Cerebellar nuclear complex (tissue), 1 donor: ENCODE data around the gene SLITRK1.

ENCODE experiments used
- DNase-seq, 2 experiments: peaks; one replicate each; lab custom pipeline; 2025; lab: John Stamatoyannopoulos, UW

Gene SLITRK1, protein sequence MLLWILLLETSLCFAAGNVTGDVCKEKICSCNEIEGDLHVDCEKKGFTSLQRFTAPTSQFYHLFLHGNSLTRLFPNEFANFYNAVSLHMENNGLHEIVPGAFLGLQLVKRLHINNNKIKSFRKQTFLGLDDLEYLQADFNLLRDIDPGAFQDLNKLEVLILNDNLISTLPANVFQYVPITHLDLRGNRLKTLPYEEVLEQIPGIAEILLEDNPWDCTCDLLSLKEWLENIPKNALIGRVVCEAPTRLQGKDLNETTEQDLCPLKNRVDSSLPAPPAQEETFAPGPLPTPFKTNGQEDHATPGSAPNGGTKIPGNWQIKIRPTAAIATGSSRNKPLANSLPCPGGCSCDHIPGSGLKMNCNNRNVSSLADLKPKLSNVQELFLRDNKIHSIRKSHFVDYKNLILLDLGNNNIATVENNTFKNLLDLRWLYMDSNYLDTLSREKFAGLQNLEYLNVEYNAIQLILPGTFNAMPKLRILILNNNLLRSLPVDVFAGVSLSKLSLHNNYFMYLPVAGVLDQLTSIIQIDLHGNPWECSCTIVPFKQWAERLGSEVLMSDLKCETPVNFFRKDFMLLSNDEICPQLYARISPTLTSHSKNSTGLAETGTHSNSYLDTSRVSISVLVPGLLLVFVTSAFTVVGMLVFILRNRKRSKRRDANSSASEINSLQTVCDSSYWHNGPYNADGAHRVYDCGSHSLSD

DNA sequence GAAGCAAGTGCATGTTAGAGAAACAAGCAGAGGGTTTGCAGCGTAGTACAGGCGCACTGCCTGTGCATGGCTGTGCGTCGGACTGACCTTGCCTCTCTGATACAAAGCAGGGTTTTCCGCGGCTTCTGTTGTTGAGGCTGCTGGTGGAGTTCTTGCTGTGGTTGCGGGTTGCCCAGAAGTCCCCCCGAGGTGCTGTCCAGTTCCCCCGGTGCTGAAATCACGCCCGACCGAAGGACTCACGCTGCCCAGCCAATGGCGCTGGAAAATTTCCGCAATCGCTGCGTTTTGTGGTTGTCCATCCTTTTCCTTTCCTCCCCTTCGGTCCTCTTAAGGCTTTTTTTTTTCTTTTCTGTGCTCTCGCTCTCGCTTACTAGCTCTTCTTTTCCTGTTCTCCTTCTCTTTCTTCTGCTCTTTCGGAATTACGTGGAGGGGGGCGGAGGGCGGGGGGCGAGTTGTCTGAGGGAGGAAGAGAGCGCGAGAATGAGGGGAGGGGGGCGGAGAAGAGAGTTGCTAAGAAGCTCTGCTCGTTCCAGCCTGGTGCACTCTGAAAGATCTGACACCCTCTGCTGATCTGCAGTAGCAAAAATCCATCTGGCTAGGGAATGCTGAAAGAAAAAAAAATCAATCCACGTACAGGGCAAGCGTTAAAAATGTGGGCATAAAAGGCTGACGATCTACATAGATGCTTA, at the start of gene SLITRK1:
TSS of gene SLITRK1 (minus strand) at position 558 of the 689 bp plus-strand sequence. CDS start 967 bp downstream, outside the sequence.
- DNase-seq, result no peak

DNA sequence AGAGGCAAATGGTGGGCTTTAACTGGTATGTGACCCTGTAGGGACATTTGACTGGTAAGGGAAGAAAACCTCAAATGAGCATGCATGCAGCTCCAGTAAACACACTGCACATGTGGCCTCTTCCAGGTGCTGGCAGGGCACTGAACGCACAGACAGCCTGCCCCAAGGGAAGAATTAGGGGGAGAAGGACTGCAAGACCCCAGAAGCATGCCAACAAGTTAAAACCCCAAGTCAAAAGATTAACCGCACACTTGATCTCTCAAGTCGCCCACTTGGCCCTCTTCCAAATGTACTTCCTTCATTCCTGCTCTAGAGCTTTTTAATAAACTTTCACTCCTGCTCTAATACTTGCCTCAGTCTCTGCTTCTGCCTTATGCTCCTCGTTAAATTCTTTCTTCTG, 46.9 kb upstream of the SLITRK1 start:
- DNase-seq, result no peak

DNA sequence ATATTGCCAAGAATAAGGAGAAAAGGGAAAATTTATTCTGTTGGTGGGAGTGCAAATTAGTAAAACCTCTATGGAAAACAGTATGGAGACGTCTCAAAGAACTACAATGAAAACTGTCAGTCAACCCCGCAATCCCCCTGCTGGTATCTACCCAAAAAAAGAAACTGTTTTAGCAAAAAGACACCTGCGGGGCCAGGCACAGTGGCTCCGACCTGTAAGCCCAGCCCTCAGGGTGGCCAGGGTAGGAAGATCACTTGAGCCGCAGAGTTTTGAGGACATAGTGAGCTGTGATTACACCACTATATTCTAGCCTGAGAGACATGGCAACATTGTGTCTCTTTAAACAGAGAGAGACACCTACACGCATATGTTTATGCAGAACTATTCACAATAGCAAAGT, 37.5 kb upstream of the SLITRK1 start:
- no peak for DNase-seq

DNA sequence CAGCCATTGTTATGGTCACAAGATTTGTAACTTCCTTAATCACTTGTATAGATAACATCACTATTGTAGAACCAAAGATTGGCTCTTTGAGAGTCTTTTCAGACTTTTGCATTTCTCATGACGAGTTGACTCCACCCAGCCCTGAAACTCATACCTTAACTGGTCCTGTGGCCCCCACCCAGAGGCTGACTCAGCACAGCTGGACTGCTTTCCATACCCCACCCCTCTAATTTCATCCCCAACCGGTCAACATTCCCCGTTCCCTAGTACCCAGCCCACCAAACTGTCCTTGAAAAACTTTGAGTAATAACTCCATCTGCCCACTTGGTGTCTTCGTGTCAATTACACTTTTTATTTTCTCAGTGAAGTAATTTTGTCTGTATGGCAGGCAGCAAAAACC, 32.1 kb upstream of the SLITRK1 start:
- no peak for DNase-seq

DNA sequence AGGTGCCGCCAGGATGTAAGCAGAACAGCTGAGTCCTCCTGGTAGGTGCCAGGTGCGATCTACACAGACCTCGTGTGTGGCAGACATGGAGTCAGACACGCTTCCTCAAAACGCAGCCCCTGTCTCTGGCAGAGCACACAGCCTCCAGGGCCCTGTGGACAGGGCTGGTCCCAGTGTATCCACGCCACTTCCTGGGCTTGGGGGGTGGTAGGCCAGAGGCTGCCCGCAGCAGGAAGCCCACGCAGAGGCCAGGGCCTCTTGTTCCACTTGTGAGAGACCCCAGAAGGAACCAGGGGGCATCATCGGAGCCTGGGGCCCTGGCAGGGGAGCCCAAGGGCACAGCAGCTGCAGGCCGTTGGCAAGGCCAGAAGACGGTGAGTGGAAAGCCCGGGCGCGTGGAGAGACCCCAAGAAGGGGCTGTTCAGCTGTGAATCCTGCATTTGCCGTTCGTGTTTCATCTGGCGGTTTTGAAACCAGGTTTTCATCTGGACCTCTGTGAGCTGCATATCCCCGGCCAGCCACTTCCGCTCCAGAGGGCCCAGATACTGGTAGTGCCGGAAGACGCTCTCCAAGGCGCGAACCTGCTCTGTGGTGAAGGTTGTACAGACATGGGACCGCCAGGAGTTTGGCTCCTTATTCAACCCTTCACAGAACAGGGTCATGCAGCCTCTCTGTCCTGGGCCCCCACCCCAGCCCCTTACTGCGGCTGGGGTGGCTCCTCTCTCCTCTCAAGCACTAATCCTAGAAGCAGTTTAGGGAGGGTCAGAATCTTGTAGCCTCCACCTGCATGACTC, 25.1 kb upstream of the SLITRK1 start:
- no peak for DNase-seq

DNA sequence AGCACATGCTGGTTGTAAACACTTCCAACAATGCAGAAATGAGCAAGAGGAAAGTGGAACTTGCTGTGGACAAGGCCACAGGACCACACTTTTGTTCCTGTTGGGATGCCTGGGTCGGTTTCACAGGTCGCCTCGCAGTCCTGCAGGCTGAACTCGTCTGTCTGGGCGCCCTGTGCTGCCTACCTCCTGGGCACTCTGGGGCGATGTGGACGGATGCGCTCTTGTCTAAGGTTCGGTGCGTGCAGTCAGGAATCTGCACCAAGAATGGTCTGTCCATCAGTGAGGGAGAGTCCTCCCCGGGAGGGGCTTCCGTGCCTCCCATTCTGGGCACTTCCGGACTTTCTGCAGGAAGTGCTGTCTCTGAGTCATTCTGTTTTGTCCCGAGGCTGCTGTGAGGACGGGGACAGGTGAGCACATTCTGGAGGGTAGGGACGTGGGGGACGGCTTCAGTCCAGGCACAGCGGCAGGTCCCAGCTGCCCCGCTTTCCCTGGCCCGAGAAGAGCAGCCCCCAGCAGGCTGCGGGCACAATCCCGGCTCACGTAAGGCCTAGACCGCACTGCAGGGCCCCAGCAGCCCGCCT, 24.1 kb upstream of the SLITRK1 start:
- no peak for DNase-seq

DNA sequence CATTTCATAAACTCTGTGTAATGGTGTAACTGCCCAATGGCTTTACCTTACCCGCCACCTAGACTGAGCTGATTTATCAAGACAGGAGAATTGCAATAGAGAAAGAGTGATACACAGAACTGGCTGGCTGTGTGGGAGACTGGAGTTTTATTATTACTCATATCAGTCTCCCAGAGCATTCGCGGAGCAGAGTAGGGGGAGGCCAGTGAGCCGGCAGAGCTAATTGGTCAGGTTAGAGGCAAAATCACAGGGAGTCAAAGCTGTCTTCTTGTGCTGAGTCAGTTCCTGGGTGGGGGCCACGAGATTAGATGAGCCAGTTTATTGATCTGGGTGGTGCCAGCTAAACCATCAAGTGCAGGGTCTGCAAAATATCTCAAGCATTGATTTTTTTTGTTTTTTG, 23.4 kb upstream of the SLITRK1 start:
- DNase-seq, result no peak

DNA sequence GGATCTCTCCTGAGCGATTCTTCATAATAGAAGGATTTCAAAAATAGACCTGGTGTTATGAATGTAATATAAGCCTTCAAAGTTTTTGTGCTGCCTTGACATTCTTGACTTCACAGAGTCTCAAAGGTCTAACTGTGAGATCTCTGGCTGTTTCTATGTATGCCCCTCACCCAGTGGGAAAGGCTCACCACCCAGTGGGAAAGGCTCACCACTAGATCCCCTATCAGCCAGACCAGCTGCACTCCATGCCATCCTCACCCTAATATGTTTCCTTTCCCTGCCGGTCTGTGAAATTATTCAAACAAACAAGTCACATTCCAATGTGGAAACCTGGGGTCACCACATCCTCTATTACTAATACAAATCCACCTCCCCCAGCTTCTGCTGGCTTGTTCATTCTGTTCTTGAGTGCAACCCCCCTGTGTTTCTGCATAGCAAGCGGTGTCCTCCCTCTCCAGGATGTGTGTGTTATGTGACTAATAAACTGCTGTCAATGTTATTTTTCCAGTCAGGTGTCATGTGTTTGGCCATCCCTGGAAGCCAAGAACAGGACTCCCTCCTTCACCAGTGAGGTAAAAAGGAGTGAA, 13.8 kb upstream of the SLITRK1 start:
- DNase-seq, result no peak

DNA sequence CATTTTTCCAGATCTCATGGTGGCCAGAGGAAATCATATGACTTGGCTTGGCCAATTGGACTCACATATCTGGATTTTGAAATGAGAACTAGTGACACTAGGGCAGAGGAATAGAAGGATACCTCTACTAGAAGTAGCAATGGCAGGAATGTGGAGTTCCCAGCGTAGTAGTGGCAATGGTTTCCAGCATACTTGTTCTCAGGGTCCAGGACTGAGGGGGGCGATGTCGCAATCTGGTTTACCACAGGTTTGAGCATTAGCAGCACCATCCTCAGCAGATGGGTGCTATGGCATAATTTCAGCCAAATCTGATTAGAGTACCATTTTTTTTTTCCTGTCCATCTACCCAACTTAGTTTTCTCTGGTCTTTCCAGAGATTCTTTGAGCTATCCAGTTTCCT, 8.1 kb upstream of the SLITRK1 start:
- no peak for DNase-seq

DNA sequence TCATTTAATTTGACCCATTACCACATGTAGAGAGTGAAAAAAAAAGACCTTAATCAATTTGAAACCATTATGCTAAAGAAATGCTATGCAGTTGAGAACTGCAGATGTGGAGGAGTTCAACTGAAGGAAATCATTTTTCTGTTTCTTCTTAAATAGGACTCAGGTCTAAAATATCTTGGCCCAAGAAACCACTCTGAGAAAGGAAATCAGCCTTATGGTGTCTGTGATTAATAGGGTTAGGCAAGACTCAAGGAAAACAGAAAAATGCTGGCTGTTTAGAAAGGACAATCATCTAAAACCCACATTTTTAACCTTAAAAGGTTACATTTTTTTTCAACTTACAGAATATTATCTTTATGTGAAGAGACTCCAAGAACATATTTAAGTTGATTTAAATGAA, 1.9 kb upstream of the SLITRK1 start:
- no peak for DNase-seq

DNA sequence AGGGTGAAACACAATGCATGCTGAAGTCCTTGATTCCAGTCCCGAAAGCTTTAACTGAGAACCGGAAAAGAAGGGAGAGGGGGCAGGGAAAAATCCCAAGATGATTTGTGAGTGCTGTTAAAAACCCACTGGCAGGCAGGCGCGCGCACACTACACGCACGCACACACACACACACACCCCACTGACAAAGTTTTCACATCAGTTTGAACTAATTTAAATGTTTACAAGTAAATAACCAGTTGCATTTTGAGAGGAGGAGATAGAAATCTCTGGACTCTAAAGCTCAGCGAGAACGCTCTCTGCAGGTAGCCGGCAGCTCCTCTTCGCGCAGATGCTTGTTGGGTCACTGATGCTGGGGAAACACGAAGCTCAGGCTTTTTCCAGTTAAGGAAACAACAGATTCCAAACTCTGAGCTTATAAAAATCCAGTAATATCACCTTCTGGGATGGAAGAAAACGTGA, 818 bp upstream of the SLITRK1 start:
- no peak for DNase-seq

DNA sequence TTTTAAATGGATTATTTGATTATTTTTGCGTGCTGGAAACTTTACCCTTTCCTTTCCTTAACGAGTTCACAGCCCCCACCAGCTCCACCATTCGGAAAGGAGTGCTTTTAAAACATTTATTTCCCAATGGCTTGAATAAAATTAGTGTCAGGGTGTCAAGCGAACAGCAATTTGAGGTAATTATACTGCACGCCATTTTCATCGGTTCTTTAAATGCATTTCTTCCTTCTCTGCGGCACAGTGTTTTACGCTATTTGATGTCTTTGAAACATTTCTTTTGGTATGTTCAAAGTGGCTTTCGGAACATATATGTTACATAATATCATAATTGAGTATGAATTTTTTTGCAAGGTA, 309 bp upstream of the SLITRK1 start:
- DNase-seq, result no peak

DNA sequence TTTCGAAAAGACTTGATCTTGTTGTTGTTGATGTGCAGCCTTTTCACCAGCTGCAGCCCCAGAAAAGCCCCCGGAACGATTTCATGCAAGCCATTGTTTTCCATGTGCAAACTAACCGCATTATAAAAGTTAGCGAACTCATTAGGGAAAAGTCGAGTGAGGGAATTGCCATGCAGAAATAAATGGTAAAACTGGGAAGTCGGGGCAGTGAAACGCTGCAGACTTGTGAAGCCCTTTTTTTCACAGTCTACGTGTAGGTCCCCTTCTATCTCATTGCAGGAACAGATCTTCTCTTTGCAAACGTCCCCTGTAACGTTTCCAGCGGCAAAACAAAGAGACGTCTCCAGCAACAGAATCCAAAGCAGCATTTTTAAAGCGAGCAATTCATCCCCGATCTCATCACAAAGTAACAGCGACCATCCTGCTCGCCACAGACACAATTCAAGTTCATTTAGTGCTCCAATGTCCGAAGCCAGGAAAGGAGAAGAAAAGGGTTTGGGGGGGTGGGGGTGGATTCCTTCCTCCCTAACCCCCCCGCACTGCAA, 1.1 kb downstream of the SLITRK1 start:
- DNase-seq, result no peak

DNA sequence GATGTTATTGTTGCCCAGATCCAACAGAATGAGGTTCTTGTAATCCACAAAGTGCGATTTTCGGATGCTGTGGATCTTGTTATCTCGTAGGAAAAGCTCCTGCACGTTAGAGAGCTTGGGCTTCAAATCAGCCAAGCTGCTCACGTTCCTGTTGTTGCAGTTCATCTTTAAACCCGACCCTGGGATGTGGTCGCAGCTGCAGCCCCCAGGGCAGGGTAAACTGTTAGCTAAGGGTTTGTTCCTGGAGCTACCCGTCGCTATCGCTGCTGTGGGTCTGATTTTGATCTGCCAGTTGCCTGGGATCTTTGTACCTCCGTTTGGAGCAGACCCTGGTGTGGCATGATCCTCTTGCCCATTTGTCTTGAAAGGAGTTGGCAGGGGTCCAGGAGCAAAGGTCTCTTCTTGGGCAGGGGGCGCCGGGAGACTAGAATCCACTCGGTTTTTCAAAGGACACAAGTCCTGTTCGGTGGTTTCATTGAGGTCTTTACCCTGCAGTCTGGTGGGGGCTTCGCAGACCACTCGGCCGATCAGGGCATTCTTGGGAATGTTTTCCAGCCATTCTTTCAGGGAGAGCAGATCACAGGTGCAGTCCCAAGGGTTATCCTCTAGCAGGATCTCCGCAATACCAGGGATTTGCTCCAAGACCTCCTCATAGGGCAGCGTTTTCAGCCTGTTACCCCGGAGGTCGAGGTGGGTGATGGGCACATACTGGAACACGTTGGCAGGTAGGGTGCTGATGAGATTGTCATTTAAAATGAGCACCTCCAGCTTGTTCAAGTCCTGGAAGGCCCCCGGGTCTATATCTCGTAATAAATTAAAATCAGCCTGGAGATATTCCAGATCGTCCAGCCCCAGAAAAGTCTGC, 1.8 kb downstream of the SLITRK1 start:
- no peak for DNase-seq

DNA sequence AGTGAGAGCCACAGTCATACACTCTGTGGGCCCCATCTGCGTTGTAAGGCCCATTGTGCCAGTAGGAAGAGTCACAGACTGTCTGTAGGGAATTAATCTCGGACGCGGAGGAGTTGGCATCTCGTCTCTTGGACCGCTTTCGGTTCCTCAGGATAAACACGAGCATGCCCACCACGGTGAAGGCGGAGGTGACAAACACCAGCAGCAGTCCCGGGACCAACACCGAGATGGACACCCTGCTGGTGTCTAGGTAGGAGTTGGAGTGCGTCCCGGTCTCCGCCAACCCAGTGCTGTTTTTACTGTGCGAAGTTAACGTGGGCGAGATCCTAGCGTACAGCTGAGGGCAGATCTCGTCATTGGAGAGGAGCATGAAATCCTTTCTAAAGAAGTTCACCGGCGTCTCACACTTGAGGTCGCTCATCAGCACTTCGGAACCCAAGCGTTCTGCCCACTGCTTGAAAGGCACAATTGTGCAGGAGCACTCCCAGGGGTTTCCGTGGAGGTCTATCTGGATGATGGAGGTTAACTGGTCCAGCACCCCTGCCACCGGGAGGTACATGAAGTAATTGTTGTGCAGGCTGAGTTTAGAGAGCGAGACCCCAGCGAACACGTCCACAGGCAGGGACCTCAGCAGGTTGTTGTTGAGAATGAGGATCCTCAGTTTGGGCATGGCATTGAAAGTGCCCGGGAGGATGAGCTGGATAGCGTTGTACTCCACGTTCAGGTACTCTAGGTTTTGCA, 2.7 kb downstream of the SLITRK1 start:
- DNase-seq, result no peak

DNA sequence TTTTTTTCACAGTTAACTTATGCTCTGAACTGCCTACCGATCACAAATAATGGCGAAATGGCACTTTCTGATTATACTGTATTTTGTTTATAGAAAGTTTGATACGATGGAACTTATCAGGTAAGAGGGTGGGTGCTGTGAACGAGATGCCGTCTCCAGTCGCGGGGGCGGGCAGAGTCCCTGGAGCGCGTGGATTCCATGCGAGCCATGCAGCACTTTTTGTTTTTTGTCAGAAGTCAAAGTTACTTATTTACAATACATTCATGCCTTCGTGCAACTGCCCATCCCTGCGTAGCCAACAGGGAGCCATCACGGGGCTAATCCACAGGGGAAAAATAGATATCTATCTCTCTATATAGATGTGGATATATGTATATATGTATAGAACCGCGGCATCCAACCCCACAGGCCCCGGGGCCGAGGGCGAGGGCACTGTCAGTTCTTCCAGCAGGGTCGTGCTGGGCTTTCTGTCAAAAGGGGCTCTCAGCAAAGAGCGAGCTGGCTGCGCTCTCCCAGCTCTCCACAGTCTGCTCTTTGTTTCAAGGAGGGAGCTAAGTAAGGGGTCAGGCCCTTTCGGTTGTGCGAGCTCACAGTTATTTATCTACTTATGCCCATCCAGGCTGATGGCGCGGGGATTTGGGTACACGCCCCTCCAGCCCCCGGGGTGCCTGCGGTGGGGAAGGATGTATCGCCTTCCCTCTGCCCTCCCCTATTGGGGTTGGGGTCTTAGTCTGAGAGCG, 3.4 kb downstream of the SLITRK1 start:
- DNase-seq, result no peak

DNA sequence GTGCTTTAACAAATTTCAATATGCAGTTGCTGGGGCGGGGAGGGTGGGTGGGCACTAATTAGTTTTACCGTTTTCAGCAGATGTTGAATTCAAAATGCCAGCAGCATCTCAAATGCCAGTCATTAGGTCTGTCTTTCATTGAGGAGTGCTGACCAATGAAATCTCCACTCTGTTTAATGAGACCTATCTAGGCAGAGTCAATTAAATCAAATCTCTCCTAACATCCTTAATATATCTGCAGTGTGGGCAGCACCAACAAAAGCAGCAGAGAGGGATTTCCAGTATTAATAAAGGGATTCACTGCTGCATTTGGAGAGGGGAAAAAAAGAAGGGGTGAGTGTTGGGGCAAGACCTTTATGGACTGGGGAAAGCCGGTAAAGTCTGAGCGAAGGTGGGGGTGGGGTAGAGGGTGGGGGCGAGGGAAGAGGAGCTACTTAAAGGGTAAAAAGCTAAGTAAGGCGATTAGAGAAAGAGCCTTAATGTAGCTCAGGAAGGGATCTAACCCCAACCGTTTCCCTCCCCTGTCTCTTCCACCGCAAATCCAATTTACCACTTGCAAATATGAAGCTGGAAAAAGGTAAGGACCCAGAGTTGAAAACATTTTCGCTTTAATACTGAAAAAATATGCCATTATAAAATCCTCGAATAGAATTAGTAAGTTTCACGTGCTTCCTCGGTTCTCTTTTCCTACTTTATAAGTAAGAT, 4.5 kb downstream of the SLITRK1 start:
- DNase-seq, result no peak

DNA sequence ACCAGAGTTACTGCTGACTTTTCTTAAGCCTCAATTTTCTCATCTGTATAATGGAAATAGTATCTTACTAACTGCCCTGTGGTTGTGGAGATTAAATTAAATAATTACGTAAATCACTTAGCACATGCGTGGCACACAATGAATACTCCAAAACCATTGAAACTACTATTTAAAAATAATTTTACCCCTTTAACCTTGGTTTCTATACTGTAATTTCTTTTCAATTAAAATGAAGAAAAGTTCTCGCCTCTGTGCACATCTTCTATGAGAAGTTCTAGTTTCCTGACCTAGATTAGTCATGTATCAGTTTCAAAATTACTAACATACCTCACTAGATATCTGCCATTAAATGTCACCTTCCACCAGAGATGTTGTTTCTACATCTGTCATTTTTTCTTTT, 5.7 kb downstream of the SLITRK1 start:
- no peak for DNase-seq
